Muscle of arm (tissue), 14 donors: ENCODE data around the gene AKAP9. TPM values are rescaled to one million over a fixed set of nuclear protein-coding genes. Genes with fewer than 3 reads are reported as not detected.
A peak's percentile ranks its signal among the peaks of the same experiment; 100 is the strongest.
"Not testable (repeated sequence)": the region's sequence is repeated elsewhere in the genome, so short reads cannot be mapped to it uniquely, and the experiment has no call there.

Experiments used
- DNase-seq: peaks from one replicate; pipeline ENCODE4 v3.0.0-alpha.2; 2013
- long read RNA-seq, 11 donors: transcript quantifications; one replicate each; lab custom pipeline, GENCODE V29; 2026
- polyA plus RNA-seq, 12 donors: library from polyadenylated mRNA; unstranded; fragments of 120-200 nt; gene quantifications; one replicate each; pipeline ENCODE4 v1.2.1, GENCODE V29; 2013; ENCODE audit not compliant: insufficient read length in 12 of 12

Gene AKAP9
- 100 to 1,000 TPM in 1 of 12 donors, 10 to 100 TPM in 10, not detected in 1; 67.9 to 106 (median 85.2) TPM for polyA plus RNA-seq
- long read RNA-seq, donor 1, partial matches to known transcripts, result 80 of 94 reads
- long read RNA-seq, donor 1, other reads (novel, unspliced or antisense), result 5 of 94 reads
- long read RNA-seq, donor 2, transcript AKAP9-205 (7 exons, 1,356 nt), result major isoform, 5 of 22 reads
- long read RNA-seq, donor 2, partial matches to known transcripts, result 17 of 22 reads
- long read RNA-seq, donor 2, other reads (novel, unspliced or antisense), result 0 of 22 reads
- long read RNA-seq, donor 3, partial matches to known transcripts, result 13 of 14 reads
- long read RNA-seq, donor 3, other reads (novel, unspliced or antisense), result 0 of 14 reads
- long read RNA-seq, donor 4, partial matches to known transcripts, result 31 of 35 reads
- long read RNA-seq, donor 4, other reads (novel, unspliced or antisense), result 0 of 35 reads
- long read RNA-seq, donor 5, partial matches to known transcripts, result 41 of 44 reads
- long read RNA-seq, donor 5, other reads (novel, unspliced or antisense), result 0 of 44 reads
- long read RNA-seq, donor 6, partial matches to known transcripts, result 24 of 29 reads
- long read RNA-seq, donor 6, other reads (novel, unspliced or antisense), result 0 of 29 reads
- long read RNA-seq, donor 7, partial matches to known transcripts, result 19 of 20 reads
- long read RNA-seq, donor 7, other reads (novel, unspliced or antisense), result 0 of 20 reads
- long read RNA-seq, donor 8, partial matches to known transcripts, result 69 of 87 reads
- long read RNA-seq, donor 8, other reads (novel, unspliced or antisense), result 15 of 87 reads
- long read RNA-seq, donor 9, partial matches to known transcripts, result 8 of 8 reads
- long read RNA-seq, donor 9, other reads (novel, unspliced or antisense), result 0 of 8 reads
- long read RNA-seq, donor 10, partial matches to known transcripts, result 28 of 33 reads
- long read RNA-seq, donor 10, other reads (novel, unspliced or antisense), result 0 of 33 reads
- long read RNA-seq, donor 11, partial matches to known transcripts, result 36 of 39 reads
- long read RNA-seq, donor 11, other reads (novel, unspliced or antisense), result 0 of 39 reads

GRCh38 chr7:91940572-91941341, at the start of gene AKAP9:
TSS of gene AKAP9 (plus strand) at chr7:91940862. CDS start at chr7:91941100, 238 bp downstream.
- DNase-seq, result peak; percentile 79

GRCh38 chr7:91892099-91892705, 48.5 kb upstream of the AKAP9 start:
- DNase-seq, result no peak

- no peak for DNase-seq
These were observed 47.8 kb upstream of the AKAP9 start for GRCh38 chr7:91892821-91893340.

GRCh38 chr7:91893699-91894098, 47.0 kb upstream of the AKAP9 start:
- DNase-seq, result not testable (repeated sequence)

GRCh38 chr7:91894781-91895480, 45.7 kb upstream of the AKAP9 start:
- DNase-seq, result no peak

GRCh38 chr7:91898240-91898992, 42.2 kb upstream of the AKAP9 start:
- DNase-seq, result no peak

- no peak for DNase-seq
These were observed 41.1 kb upstream of the AKAP9 start for GRCh38 chr7:91899563-91899962.

GRCh38 chr7:91910171-91910570, 30.5 kb upstream of the AKAP9 start:
- DNase-seq, result no peak

- DNase-seq, result no peak
These were observed 29.5 kb upstream of the AKAP9 start for GRCh38 chr7:91911121-91911520.

- DNase-seq, result no peak
These were observed 28.2 kb upstream of the AKAP9 start for GRCh38 chr7:91912494-91912893.

GRCh38 chr7:91913612-91914011, 27.1 kb upstream of the AKAP9 start:
- DNase-seq, result no peak

GRCh38 chr7:91915401-91916050, 25.1 kb upstream of the AKAP9 start:
- DNase-seq, result no peak

- no peak for DNase-seq
These were observed 24.6 kb upstream of the AKAP9 start for GRCh38 chr7:91916051-91916440.

GRCh38 chr7:91918356-91918755, 22.3 kb upstream of the AKAP9 start:
- DNase-seq, result no peak

GRCh38 chr7:91922857-91923256, 17.8 kb upstream of the AKAP9 start:
- DNase-seq, result no peak

GRCh38 chr7:91927912-91928311, 12.8 kb upstream of the AKAP9 start:
- no peak for DNase-seq

GRCh38 chr7:91929463-91929862, 11.2 kb upstream of the AKAP9 start:
- no peak for DNase-seq

GRCh38 chr7:91940171-91940570, 491 bp upstream of the AKAP9 start:
- DNase-seq, result peak; percentile 46

GRCh38 chr7:91941450-91941849, 788 bp downstream of the AKAP9 start:
- DNase-seq, result peak; percentile 63
